Measurements from ENCODE around the gene TMEM156.

GRCh38 chr4:39044364-39044955 is 12.3 kb upstream of the TMEM156 start:
- TF ChIP-seq, protein P1, sequence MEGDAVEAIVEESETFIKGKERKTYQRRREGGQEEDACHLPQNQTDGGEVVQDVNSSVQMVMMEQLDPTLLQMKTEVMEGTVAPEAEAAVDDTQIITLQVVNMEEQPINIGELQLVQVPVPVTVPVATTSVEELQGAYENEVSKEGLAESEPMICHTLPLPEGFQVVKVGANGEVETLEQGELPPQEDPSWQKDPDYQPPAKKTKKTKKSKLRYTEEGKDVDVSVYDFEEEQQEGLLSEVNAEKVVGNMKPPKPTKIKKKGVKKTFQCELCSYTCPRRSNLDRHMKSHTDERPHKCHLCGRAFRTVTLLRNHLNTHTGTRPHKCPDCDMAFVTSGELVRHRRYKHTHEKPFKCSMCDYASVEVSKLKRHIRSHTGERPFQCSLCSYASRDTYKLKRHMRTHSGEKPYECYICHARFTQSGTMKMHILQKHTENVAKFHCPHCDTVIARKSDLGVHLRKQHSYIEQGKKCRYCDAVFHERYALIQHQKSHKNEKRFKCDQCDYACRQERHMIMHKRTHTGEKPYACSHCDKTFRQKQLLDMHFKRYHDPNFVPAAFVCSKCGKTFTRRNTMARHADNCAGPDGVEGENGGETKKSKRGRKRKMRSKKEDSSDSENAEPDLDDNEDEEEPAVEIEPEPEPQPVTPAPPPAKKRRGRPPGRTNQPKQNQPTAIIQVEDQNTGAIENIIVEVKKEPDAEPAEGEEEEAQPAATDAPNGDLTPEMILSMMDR (IDR thresholded peaks at IDR 0.05) = no peak
- TF ChIP-seq POLR2AphosphoS5 (IDR thresholded peaks at IDR 0.05; ENCODE audit: insufficient read depth in 1 of 2, low read depth in 1 of 2) (peak in 1 of 2 donors; percentile 44), POLR2A (IDR thresholded peaks at IDR 0.05) (peak in 1 of 2 donors; percentile 17)

Measured in vagina (tissue), 2 donors.